HepG2 (cell line): Measurements from ENCODE around the gene NLRX1. TPM values are rescaled to one million over a fixed set of nuclear protein-coding genes. Genes with fewer than 3 reads are reported as not detected.
A peak's percentile ranks its signal among the peaks of the same experiment; 100 is the strongest.

ENCODE experiments used
- AGO2 ChIP-seq: fragments of 200-400 bp; formaldehyde crosslinking; optimal IDR thresholded peaks from 2 replicates; pipeline ENCODE3; 2017; ENCODE audit warnings: mild to moderate bottlenecking, low read depth, low read length, moderate library complexity
- EZH2 ChIP-seq: conservative IDR thresholded peaks from 2 replicates; pipeline ENCODE4 v1.6.1; 2012; ENCODE audit warnings: mild to moderate bottlenecking, low read depth, low read length, moderate library complexity
- HNF1A ChIP-seq, 2 experiments: sonication (generic) in 1 of 2; formaldehyde crosslinking in 1 of 2; IDR thresholded peaks; 2 replicates each; pipeline versions ENCODE4 v1.4.0 to v1.6.1; 2016 to 2020; ENCODE audit warnings: borderline replicate concordance in 1 of 2, low read depth in 1 of 2, mild to moderate bottlenecking in 1 of 2, missing genetic modification reagents in 1 of 2
- HNRNPLL ChIP-seq: fragments of 200-400 bp; formaldehyde crosslinking; IDR thresholded peaks from 2 replicates; pipeline ENCODE4 v1.6.1; 2017; ENCODE audit warnings: mild to moderate bottlenecking, low read depth, low read length; ENCODE audit not compliant: poor library complexity, severe bottlenecking
- HOMEZ ChIP-seq: IDR thresholded peaks from 2 replicates; pipeline ENCODE4 v1.6.1; 2016; ENCODE audit warnings: low read depth
- KDM5B ChIP-seq: sonication (generic); formaldehyde crosslinking; IDR thresholded peaks from 2 replicates; pipeline ENCODE4 v1.4.0; 2020; ENCODE audit warnings: missing genetic modification reagents, mild to moderate bottlenecking, borderline replicate concordance
- MED1 ChIP-seq: sonication (generic); formaldehyde crosslinking; IDR thresholded peaks from 2 replicates; pipeline ENCODE4 v1.4.0; 2020; ENCODE audit warnings: missing genetic modification reagents
- MED8 ChIP-seq: sonication (generic); formaldehyde crosslinking; IDR thresholded peaks from 2 replicates; pipeline ENCODE4 v1.8.1; 2023; ENCODE audit warnings: mild to moderate bottlenecking, missing genetic modification reagents; ENCODE audit not compliant: insufficient replicate concordance
- NFIB ChIP-seq: sonication (generic); formaldehyde crosslinking; IDR thresholded peaks from 2 replicates; pipeline ENCODE4 v1.9.0; 2021; ENCODE audit warnings: missing genetic modification reagents, mild to moderate bottlenecking, borderline replicate concordance
- NFYB ChIP-seq: sonication (generic); formaldehyde crosslinking; IDR thresholded peaks from 2 replicates; pipeline ENCODE4 v1.4.0; 2020; ENCODE audit warnings: missing genetic modification reagents
- PATZ1 ChIP-seq: sonication (generic); formaldehyde crosslinking; IDR thresholded peaks from 2 replicates; pipeline ENCODE4 v1.4.0; 2020; ENCODE audit warnings: missing genetic modification reagents
- SAP130 ChIP-seq: IDR thresholded peaks from 2 replicates; pipeline ENCODE4 v1.6.1; 2016; ENCODE audit warnings: low read depth
- SOX6 ChIP-seq, 2 experiments: fragments of 450-650 bp in 1 of 2; sonication (generic) in 1 of 2; formaldehyde crosslinking in 1 of 2; IDR thresholded peaks; 2 replicates each; pipeline versions ENCODE4 v1.4.0 to v1.6.1; 2017 to 2020; ENCODE audit warnings: antibody characterized with exemption in 1 of 2, mild to moderate bottlenecking in 1 of 2, missing genetic modification reagents in 1 of 2
- TEAD3 ChIP-seq: optimal IDR thresholded peaks from 2 replicates; pipeline ENCODE3; 2016; ENCODE audit warnings: borderline replicate concordance
- TOE1 ChIP-seq: sonication (generic); formaldehyde crosslinking; IDR thresholded peaks from 2 replicates; pipeline ENCODE4 v1.4.0; 2020; ENCODE audit warnings: mild to moderate bottlenecking, missing genetic modification reagents
- ZBTB20 ChIP-seq: sonication (generic); formaldehyde crosslinking; IDR thresholded peaks from 2 replicates; pipeline ENCODE4 v1.8.1; 2023; ENCODE audit warnings: missing genetic modification reagents, low read depth, mild to moderate bottlenecking, borderline replicate concordance
- ZBTB42 ChIP-seq: sonication (generic); formaldehyde crosslinking; IDR thresholded peaks from 2 replicates; pipeline ENCODE4 v1.5.0; 2020; ENCODE audit warnings: mild to moderate bottlenecking, missing genetic modification reagents
- ZNF121 ChIP-seq: sonication (generic); formaldehyde crosslinking; IDR thresholded peaks from 2 replicates; pipeline ENCODE4 v1.5.0; 2020; ENCODE audit warnings: mild to moderate bottlenecking, missing genetic modification reagents
- ZNF224 ChIP-seq: sonication (generic); formaldehyde crosslinking; IDR thresholded peaks from 2 replicates; pipeline ENCODE4 v1.5.0; 2020; ENCODE audit warnings: mild to moderate bottlenecking, missing genetic modification reagents
- ZNF317 ChIP-seq: sonication (generic); formaldehyde crosslinking; IDR thresholded peaks from 2 replicates; pipeline ENCODE4 v1.5.0; 2020; ENCODE audit warnings: mild to moderate bottlenecking, missing genetic modification reagents
- ZNF331 ChIP-seq: sonication (generic); formaldehyde crosslinking; IDR thresholded peaks from 2 replicates; pipeline ENCODE4 v1.4.0; 2020; ENCODE audit warnings: missing genetic modification reagents
- polyA plus RNA-seq, 8 experiments: library from polyadenylated mRNA; depleted of rRNA in 3 of 8; stranded (reverse) in 7 of 8; unstranded in 1 of 8; fragments of >200 nt; fragmentation: Illumina TruSeq in 4 of 8; extraction: Trizol in 4 of 8; gene quantifications; 2 replicates each; pipeline versions ENCODE4 v1.2.1 to v1.2.3, GENCODE V29; 2011 to 2016; ENCODE audit warnings: low read depth in 4 of 8, missing spikeins in 1 of 8, mixed read lengths in 1 of 8; ENCODE audit not compliant: insufficient read depth in 1 of 8
- total RNA-seq, 5 experiments: library from RNA; depleted of rRNA; stranded (reverse); fragments of >200 nt; fragmentation: Illumina TruSeq; extraction: Trizol; gene quantifications; 2 replicates each; pipeline ENCODE4 v1.2.3, GENCODE V29; 2016; ENCODE audit warnings: low read depth in 1 of 5

Gene NLRX1
- total and polyA plus RNA-seq, 2 of the 13 experiments (the other 11 are each of a cell fraction or from before 2014, with no cell fraction given): 8.7 to 11.0 TPM

- no peak for TF ChIP-seq ZBTB42 (CRISPR knock-in tag)
- peak; percentile 25; the same call in 1 of the 2 replicates for TF ChIP-seq MED1
- no peak for TF ChIP-seq TOE1 (CRISPR knock-in tag)
- TF ChIP-seq KDM5B (CRISPR knock-in tag): no peak
- no peak for TF ChIP-seq ZNF331 (CRISPR knock-in tag)
- peak; percentile 47 for TF ChIP-seq PATZ1 (CRISPR knock-in tag)
- no peak for TF ChIP-seq HNRNPLL
- no peak for TF ChIP-seq ZNF121
- no peak for TF ChIP-seq HOMEZ (CRISPR knock-in tag)
- no peak for TF ChIP-seq NFIB (CRISPR knock-in tag)
- no peak for TF ChIP-seq HNF1A (IDR thresholded peaks at IDR 0.05; ENCODE audit: low read depth)
- TF ChIP-seq HNF1A (CRISPR knock-in tag; IDR thresholded peaks at IDR 0.05; ENCODE audit: borderline replicate concordance): peak; percentile 20; the same call in 1 of the 2 replicates
- no peak for TF ChIP-seq EZH2
- TF ChIP-seq TEAD3 (CRISPR knock-in tag): peak; percentile 93
- TF ChIP-seq ZBTB20 (CRISPR knock-in tag): no peak
- TF ChIP-seq SAP130 (CRISPR knock-in tag): peak; percentile 34; the same call in 1 of the 2 replicates
- no peak for TF ChIP-seq ZNF317
- TF ChIP-seq MED8 (CRISPR knock-in tag): no peak
- no peak for TF ChIP-seq ZNF224 (CRISPR knock-in tag)
- no peak for TF ChIP-seq SOX6 (IDR thresholded peaks at IDR 0.05)
- peak; percentile 41; the same call in 1 of the 2 replicates for TF ChIP-seq SOX6 (CRISPR knock-in tag; IDR thresholded peaks at IDR 0.05)
- TF ChIP-seq NFYB: no peak
- no peak for TF ChIP-seq AGO2
Measured at GRCh38 chr11:119130662-119131061, 37.9 kb upstream of the NLRX1 start (continued).
